H1 (cell line): ENCODE results near the gene NFX1. TPM values are rescaled to one million over a fixed set of nuclear protein-coding genes. Genes with fewer than 3 reads are reported as not detected.

Experiments
- CBX8 ChIP-seq: fragments of 300-800, 300-1000 bp; sonication (generic); IDR thresholded peaks from 2 replicates; pipeline ENCODE4 v1.7.1; 2016; ENCODE audit warnings: low read depth, low read length, borderline replicate concordance
- EZH2 ChIP-seq: fragments of 200-600 bp; sonication (generic); IDR thresholded peaks from 2 replicates; pipeline ENCODE4 v1.7.1; 2012; ENCODE audit warnings: low read depth, mild to moderate bottlenecking, moderate library complexity, low read length, inconsistent platforms; ENCODE audit not compliant: severe bottlenecking
- JUN ChIP-seq: IDR thresholded peaks from 2 replicates; pipeline ENCODE4 v1.6.1; 2011; ENCODE audit warnings: low read depth, mild to moderate bottlenecking, improper control_type of control experiment, low read length
- NANOG ChIP-seq: IDR thresholded peaks from 2 replicates; pipeline ENCODE4 v1.6.1; 2011; ENCODE audit warnings: low read length, low read depth, mild to moderate bottlenecking, inconsistent platforms; ENCODE audit not compliant: insufficient read depth, poor library complexity, severe bottlenecking
- POLR2A ChIP-seq, 2 experiments: IDR thresholded peaks; 1 replicate in 1 of 2; 2 replicates in 1 of 2; pipeline ENCODE4 v1.6.1; 2011; ENCODE audit warnings: low read depth in 2 of 2, low read length in 2 of 2, mild to moderate bottlenecking in 2 of 2; ENCODE audit errors: control extremely low read depth in 1 of 2
- SAP30 ChIP-seq: fragments of 300-600 bp; sonication (generic); IDR thresholded peaks from 2 replicates; pipeline ENCODE4 v1.7.1; 2012; ENCODE audit warnings: low read length, moderate library complexity, mild to moderate bottlenecking, inconsistent platforms; ENCODE audit not compliant: insufficient read depth, insufficient replicate concordance
- ZNF274 ChIP-seq: IDR thresholded peaks from 2 replicates; pipeline ENCODE4 v1.7.0; 2012; ENCODE audit warnings: low read length, borderline replicate concordance; ENCODE audit errors: extremely low read depth
- polyA plus RNA-seq, 7 experiments: library from polyadenylated mRNA; depleted of rRNA in 3 of 7; stranded (reverse) in 5 of 7; unstranded in 2 of 7; fragments of >200 nt in 5 of 7; fragments of 200-250 nt in 2 of 7; gene quantifications; 1 replicate in 5 of 7; 2 replicates in 1 of 7; 4 replicates in 1 of 7; pipeline versions ENCODE4 v1.2.1 to v1.2.3, GENCODE V29; 2011 to 2013; ENCODE audit warnings: missing spikeins in 2 of 7, mixed read lengths in 2 of 7
- total RNA-seq: library from RNA; stranded (reverse); fragmentation: NEBNext Ultra II Directional; extraction: Animal tissue kit (Norgen Biotek cat#: 25700); gene quantifications from 2 replicates; pipeline ENCODE4 v1.2.1, GENCODE V29; 2021

Gene NFX1
- total and polyA plus RNA-seq, 2 of the 8 experiments (the other 6 are each of a cell fraction or from before 2014, with no cell fraction given), result 19.4 to 28.4 TPM

DNA sequence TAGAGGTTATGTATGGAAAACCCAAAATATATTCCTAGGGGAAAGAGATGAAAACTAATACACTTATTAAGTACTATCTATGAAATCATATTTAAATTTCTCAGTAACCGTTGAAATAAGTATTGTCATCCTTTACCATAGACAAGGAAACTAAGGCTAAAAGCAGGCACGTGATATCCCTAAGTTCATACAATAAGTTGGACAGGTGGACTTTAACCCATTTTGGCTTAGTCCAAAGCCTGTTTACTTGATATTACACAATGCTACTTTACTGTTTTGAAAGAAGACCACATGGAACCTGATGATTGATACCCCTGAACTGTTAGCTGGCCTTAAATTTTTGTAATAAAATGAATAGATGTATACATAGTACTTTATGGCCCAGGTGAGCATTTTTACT, 3.5 kb downstream of the NFX1 start (continued):
- TF ChIP-seq JUN (no peak), NANOG (no peak), ZNF274 (no peak), CBX8 (no peak), SAP30 (no peak), POLR2A (IDR thresholded peaks at IDR 0.05; ENCODE audit: control extremely low read depth in 1 of 2, low read depth in 2 of 2, low read length in 2 of 2) (no peak), EZH2 (no peak)
